ENCODE measurements around the gene ZMYND11. TPM values are rescaled to one million over a fixed set of nuclear protein-coding genes. Genes with fewer than 3 reads are reported as not detected.

The ZMYND11 gene
- polyA plus RNA-seq, 2 of the 4 experiments (the other 2 are of a cell fraction): 47.7 to 99.7 TPM

GRCh38 chr10:266974-267425, 131.7 kb downstream of the ZMYND11 start (continued):
- TF ChIP-seq MAZ (IDR thresholded peaks at IDR 0.05; ENCODE audit: borderline replicate concordance, low read depth, low read length) (no peak), RFX5 (IDR thresholded peaks at IDR 0.05) (no peak), BCL3 (IDR thresholded peaks at IDR 0.05) (no peak), BHLHE40 (IDR thresholded peaks at IDR 0.05; ENCODE audit: low read depth, low read length) (no peak), CHD2 (IDR thresholded peaks at IDR 0.05; ENCODE audit: low read length, partially characterized antibody) (no peak), FOSL2 (IDR thresholded peaks at IDR 0.05) (0 out of 2 replicates have a peak, but pooled peaks have one; percentile 29), FOSL2 (CRISPR knock-in tag; IDR thresholded peaks at IDR 0.05) (peak; percentile 92), HMGXB4 (CRISPR knock-in tag; IDR thresholded peaks at IDR 0.05; ENCODE audit: borderline replicate concordance) (no peak), NFE2L2 (conservative IDR thresholded peaks at IDR 0.05; ENCODE audit: low read length) (no peak), HDAC2 (IDR thresholded peaks at IDR 0.05) (no peak), ZFP36 (IDR thresholded peaks at IDR 0.05; ENCODE audit: borderline replicate concordance, partially characterized antibody) (no peak), KDM5A (IDR thresholded peaks at IDR 0.05) (no peak), EHMT2 (IDR thresholded peaks at IDR 0.05; ENCODE audit: low read depth) (no peak)
- TF ChIP-seq, protein P1, sequence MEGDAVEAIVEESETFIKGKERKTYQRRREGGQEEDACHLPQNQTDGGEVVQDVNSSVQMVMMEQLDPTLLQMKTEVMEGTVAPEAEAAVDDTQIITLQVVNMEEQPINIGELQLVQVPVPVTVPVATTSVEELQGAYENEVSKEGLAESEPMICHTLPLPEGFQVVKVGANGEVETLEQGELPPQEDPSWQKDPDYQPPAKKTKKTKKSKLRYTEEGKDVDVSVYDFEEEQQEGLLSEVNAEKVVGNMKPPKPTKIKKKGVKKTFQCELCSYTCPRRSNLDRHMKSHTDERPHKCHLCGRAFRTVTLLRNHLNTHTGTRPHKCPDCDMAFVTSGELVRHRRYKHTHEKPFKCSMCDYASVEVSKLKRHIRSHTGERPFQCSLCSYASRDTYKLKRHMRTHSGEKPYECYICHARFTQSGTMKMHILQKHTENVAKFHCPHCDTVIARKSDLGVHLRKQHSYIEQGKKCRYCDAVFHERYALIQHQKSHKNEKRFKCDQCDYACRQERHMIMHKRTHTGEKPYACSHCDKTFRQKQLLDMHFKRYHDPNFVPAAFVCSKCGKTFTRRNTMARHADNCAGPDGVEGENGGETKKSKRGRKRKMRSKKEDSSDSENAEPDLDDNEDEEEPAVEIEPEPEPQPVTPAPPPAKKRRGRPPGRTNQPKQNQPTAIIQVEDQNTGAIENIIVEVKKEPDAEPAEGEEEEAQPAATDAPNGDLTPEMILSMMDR (IDR thresholded peaks at IDR 0.05): no peak
- TF ChIP-seq, protein P2, sequence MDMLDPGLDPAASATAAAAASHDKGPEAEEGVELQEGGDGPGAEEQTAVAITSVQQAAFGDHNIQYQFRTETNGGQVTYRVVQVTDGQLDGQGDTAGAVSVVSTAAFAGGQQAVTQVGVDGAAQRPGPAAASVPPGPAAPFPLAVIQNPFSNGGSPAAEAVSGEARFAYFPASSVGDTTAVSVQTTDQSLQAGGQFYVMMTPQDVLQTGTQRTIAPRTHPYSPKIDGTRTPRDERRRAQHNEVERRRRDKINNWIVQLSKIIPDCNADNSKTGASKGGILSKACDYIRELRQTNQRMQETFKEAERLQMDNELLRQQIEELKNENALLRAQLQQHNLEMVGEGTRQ (IDR thresholded peaks at IDR 0.05): no peak
- TF ChIP-seq, protein P3, sequence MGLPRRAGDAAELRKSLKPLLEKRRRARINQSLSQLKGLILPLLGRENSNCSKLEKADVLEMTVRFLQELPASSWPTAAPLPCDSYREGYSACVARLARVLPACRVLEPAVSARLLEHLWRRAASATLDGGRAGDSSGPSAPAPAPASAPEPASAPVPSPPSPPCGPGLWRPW (IDR thresholded peaks at IDR 0.05): 0 out of 2 replicates have a peak, but pooled peaks have one; percentile 27

DNA sequence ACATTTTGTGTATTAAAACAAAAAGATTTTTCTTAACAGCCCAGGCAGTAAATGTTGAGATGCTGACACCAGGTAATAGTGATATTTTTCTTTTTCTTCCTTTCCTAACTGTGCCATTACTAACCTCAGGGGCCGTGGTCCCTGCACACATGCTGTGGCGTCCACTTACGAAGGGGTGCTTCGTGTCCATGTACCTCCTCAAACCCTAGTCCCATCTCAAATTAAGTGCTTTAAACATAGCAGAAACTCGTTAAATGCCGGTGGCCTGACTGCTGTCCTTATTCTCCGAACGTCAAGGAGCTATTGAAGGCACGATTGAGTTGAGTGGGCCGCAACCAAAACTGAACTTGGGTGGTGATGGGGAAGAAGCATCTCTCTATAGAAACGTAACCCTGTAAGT, 132.4 kb downstream of the ZMYND11 start:
- WGBS (ENCODE audit: missing lambda C conversion rate): 88% methylated on average over 11 of the region's 11 CpGs
- TF ChIP-seq GATA3 (IDR thresholded peaks at IDR 0.05; ENCODE audit: borderline replicate concordance): no peak
- no peak for TF ChIP-seq NFE2L2 (conservative IDR thresholded peaks at IDR 0.05; ENCODE audit: low read length)
- no peak for TF ChIP-seq HMGXB4 (CRISPR knock-in tag; IDR thresholded peaks at IDR 0.05; ENCODE audit: borderline replicate concordance)
- TF ChIP-seq, protein P2 (IDR thresholded peaks at IDR 0.05): no peak
- TF ChIP-seq HOXA7 (CRISPR knock-in tag; IDR thresholded peaks at IDR 0.05): no peak
- no peak for FAIRE-seq
- POLR2A ChIA-PET: no interaction called here
- Histone ChIP-seq H3K9me3 (no peaks in the 10 kb centered on the region), H3K4me2 (peak overlapping the region; percentile 42; the same call in 2 of the 3 replicates), H3K4me1 (peaks cover 16% of the 10 kb centered on the region), H3K27ac (peak overlapping the region in 1 of 2 experiments; percentile 43; a peak in 1 of 6 replicates), H3K4me3 (no peak overlapping the region)
- no peak for DNase-seq (ENCODE audit: low read depth in 1 of 2, low spot score in 1 of 2)
- no peak for ATAC-seq
- CTCF ChIA-PET: interaction anchor here (1.8 kb wide), 1 partner anchor 10 kb away, joined by 5 read pairs; no protein-coding TSS in a partner anchor

Data from A549 (cell line).